Transverse colon (tissue), 4 donors: ENCODE measurements around the gene SFN. TPM values are rescaled to one million over a fixed set of nuclear protein-coding genes. Genes with fewer than 3 reads are reported as not detected.
A peak's percentile ranks its signal among the peaks of the same experiment; 100 is the strongest.

Experiments
- DNase-seq: peaks from one replicate; pipeline ENCODE4 v3.0.0-alpha.2; 2019
- H3K27ac ChIP-seq, 4 donors: fragments of 200-600 bp; sonication (generic); 2 replicates each; pipeline ENCODE4 v1.5.1; 2016 to 2018; ENCODE audit warnings: inconsistent platforms in 4 of 4
- H3K27me3 ChIP-seq: fragments of 200-600 bp; sonication (generic); 2 replicates; pipeline ENCODE4 v1.5.1; 2017; ENCODE audit warnings: inconsistent platforms
- H3K36me3 ChIP-seq, 4 donors: fragments of 200-600 bp; sonication (generic); 2 replicates each; pipeline ENCODE4 v1.5.1; 2017 to 2019; ENCODE audit warnings: inconsistent platforms in 4 of 4
- H3K4me1 ChIP-seq, 4 donors: fragments of 200-600 bp; sonication (generic); 2 replicates each; pipeline ENCODE4 v1.5.1; 2017 to 2020; ENCODE audit warnings: inconsistent platforms in 4 of 4
- H3K4me3 ChIP-seq, 4 donors: fragments of 200-600 bp; sonication (generic); 1 replicate in 1 of 4; 2 replicates in 3 of 4; pipeline versions ENCODE4 v1.5.1 to v1.6.1; 2017 to 2019; ENCODE audit warnings: inconsistent platforms in 4 of 4
- H3K9me3 ChIP-seq, 2 donors: fragments of 200-600 bp; sonication (generic); 2 replicates each; pipeline ENCODE4 v1.5.1; 2017 to 2019; ENCODE audit warnings: inconsistent platforms in 2 of 2
- EP300 ChIP-seq: sonication (generic); formaldehyde crosslinking; IDR thresholded peaks from one replicate; pipeline ENCODE4 v1.6.1; 2017; ENCODE audit warnings: antibody characterized with exemption, low read depth
- POLR2A ChIP-seq: fragments of 450-650 bp; IDR thresholded peaks from one replicate; pipeline ENCODE4 v1.6.1; 2016; ENCODE audit warnings: antibody characterized with exemption, mild to moderate bottlenecking, moderate library complexity
- POLR2AphosphoS5 ChIP-seq, 3 donors: sonication (generic); formaldehyde crosslinking; IDR thresholded peaks; one replicate each; pipeline ENCODE4 v1.6.1; 2016; ENCODE audit warnings: antibody characterized with exemption in 3 of 3
- WGBS, 2 donors: methylation state at CpG; one replicate each; pipeline ENCODE4 v1.1.5; 2018; ENCODE audit warnings: low coverage in 1 of 2; 5-methylcytosine and 5-hydroxymethylcytosine counted together
- in situ Hi-C, 4 donors: fragments of 200-750 bp; cut with MboI; loops; one replicate each; pipeline versions ENCODE4 v1.15.0 to v1.15.1; 2017; ENCODE audit warnings: low sequenced_read_pairs in 3 of 4, low pct_ligation_motif_present in 1 of 4, low pct_unique_long_range_greater_than_20kb in 1 of 4
- intact Hi-C: fragments of 100-400 bp; cut with DNase I; formaldehyde crosslinking; loops from one replicate; pipeline ENCODE4 v1.15.1; 2023; ENCODE audit warnings: low total_unique reads
- total RNA-seq, 4 donors: library from RNA; depleted of rRNA; stranded (reverse); fragments of >200 nt; gene quantifications; one replicate each; pipeline ENCODE4 v1.1.0, GENCODE V29; 2016
- TF ChIP-seq, protein P1 (sequence below), 5 experiments: fragments of 200-600 bp in 3 of 5; fragments of 450-650 bp in 2 of 5; sonication (generic) in 3 of 5; IDR thresholded peaks; 1 replicate in 2 of 5; 2 replicates in 3 of 5; pipeline ENCODE4 v1.5.1; 2016 to 2017; ENCODE audit warnings: antibody characterized with exemption in 5 of 5, inconsistent platforms in 3 of 5, mild to moderate bottlenecking in 2 of 5, moderate library complexity in 1 of 5

The SFN gene
- total RNA-seq, 4 donors from 2014 or later: 50.2 to 197 (median 163) TPM

GRCh38 chr1:26894263-26894662 is 31.3 kb downstream of the SFN start:
- Histone ChIP-seq H3K9me3 (no peaks in the 10 kb centered on the region), H3K27me3 (no peaks in the 10 kb centered on the region), H3K27ac (no peak overlapping the region), H3K4me1 (peaks cover 2 to 21% (median 17%) of the 10 kb centered on the region in 4 donors), H3K36me3 (peaks cover 0 to 25% (median 8%) of the 10 kb centered on the region in 4 donors), H3K4me3 (no peak overlapping the region)
- no peak for TF ChIP-seq EP300
- TF ChIP-seq, protein P1, sequence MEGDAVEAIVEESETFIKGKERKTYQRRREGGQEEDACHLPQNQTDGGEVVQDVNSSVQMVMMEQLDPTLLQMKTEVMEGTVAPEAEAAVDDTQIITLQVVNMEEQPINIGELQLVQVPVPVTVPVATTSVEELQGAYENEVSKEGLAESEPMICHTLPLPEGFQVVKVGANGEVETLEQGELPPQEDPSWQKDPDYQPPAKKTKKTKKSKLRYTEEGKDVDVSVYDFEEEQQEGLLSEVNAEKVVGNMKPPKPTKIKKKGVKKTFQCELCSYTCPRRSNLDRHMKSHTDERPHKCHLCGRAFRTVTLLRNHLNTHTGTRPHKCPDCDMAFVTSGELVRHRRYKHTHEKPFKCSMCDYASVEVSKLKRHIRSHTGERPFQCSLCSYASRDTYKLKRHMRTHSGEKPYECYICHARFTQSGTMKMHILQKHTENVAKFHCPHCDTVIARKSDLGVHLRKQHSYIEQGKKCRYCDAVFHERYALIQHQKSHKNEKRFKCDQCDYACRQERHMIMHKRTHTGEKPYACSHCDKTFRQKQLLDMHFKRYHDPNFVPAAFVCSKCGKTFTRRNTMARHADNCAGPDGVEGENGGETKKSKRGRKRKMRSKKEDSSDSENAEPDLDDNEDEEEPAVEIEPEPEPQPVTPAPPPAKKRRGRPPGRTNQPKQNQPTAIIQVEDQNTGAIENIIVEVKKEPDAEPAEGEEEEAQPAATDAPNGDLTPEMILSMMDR (IDR thresholded peaks at IDR 0.05): no peak
- TF ChIP-seq POLR2AphosphoS5 (IDR thresholded peaks at IDR 0.05): no peak
- TF ChIP-seq POLR2A: no peak
- 92 to 100% methylated on average over 2 to 13 of the region's 13 CpGs for WGBS, 2 donors
- in situ Hi-C loops: loop anchor here in 1 of 4 donors (25.0 kb wide), 1 partner anchor 307 kb away; no protein-coding TSS in a partner anchor
- DNase-seq: no peak
- intact Hi-C loops: no loop called here

DNA sequence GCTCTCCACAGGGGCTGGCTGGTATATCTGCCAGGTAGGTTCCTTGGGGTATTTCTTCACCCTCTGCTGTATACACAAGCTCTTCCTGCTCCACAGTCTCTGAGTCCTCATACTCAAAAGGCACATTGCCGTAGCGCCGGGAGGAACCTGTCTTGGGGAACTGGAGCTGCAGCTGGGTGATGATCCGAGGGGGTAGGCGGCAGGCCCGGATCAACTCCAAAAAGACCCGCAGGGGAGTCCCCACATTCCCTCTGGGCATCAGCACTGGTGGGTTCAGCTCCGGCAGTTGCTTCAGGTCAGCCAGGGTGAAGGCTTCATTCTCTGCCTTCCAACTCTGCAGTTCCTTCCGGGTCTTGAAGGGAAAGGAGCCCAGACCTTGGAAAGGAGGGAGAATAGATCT is 34.4 kb downstream of the SFN start:
- no peaks in the 10 kb centered on the region for H3K9me3 ChIP-seq
- no peaks in the 10 kb centered on the region for H3K27me3 ChIP-seq
- WGBS, 2 donors: 97% methylated on average over 9 of the region's 9 CpGs; no CpG with 5 or more reads in 1 of the 2 donors
- in situ Hi-C loops (loop anchor here in 1 of 4 donors (25.0 kb wide), 1 partner anchor 310 kb away; no protein-coding TSS in a partner anchor), intact Hi-C loops (no loop called here)
- H3K36me3 ChIP-seq: peaks cover 0 to 20% (median 6%) of the 10 kb centered on the region in 4 donors
- no peak overlapping the region for H3K4me3 ChIP-seq
- TF ChIP-seq, protein P1 (IDR thresholded peaks at IDR 0.05): no peak
- TF ChIP-seq POLR2A: no peak
- no peak overlapping the region for H3K27ac ChIP-seq
- peaks cover 8 to 23% (median 19%) of the 10 kb centered on the region in 4 donors for H3K4me1 ChIP-seq
- DNase-seq: no peak

DNA sequence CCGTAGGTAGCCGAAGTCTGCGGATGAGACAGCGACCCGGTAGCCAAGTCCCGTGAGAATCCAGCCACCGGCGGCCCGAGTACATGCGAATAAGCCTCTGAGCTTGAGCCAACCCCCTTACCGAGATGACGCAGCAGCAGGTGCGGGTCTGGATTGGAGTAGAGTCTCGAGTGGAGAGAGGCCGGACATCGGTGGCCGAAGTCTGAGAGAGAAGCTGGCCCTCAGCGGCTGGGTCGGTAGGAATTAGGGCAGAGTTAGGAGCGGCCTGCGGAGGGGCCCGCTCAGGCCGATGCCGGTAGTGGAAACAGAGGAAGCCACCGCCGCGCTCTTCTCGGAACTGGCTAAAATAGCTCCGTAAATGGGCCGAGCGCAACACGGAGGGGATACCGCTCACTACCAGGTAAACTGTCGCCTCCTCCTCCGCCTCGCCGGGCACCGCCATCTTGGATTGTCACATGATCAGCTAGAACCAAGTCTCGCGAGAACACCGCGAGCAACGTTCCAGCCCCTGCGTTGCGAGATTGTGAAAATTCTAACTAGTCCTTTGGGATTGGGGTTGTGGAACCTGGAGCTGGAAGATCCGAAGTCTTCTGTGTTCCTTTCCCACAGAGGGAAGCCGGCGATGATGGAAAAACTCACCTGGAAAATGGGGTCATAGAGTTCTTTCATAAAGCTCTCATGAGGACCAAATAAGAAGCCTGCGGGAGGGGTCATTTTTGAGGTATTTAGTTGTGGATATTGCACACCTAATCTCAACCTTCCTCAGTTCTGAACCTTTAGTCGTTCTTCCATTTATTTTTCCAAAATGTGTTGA is 37.3 kb downstream of the SFN start, which contains the start of gene GPATCH3:
TSS of gene GPATCH3 (minus strand) at position 467 of the 814 bp plus-strand sequence. CDS start at position 442, 25 bp downstream.
- Histone ChIP-seq H3K36me3 (peaks cover 0 to 8% (median 4%) of the 10 kb centered on the region in 4 donors), H3K4me3 (peak within 1 kb of the TSS; percentile 62 to 96 (median 71)), H3K27me3 (no peaks in the 10 kb centered on the region), H3K27ac (peak within 1 kb of the TSS; percentile 85 to 90 (median 89)), H3K9me3 (no peaks in the 10 kb centered on the region), H3K4me1 (peaks cover 8 to 23% (median 19%) of the 10 kb centered on the region in 4 donors)
- 0 to 1% methylated on average over 2 to 48 of the region's 50 CpGs for WGBS, 2 donors
- in situ Hi-C loops: no loop called here
- intact Hi-C loops: no loop called here
- peak; percentile 93 for DNase-seq
- peak; percentile 75 to 88 (median 80) for TF ChIP-seq POLR2AphosphoS5 (IDR thresholded peaks at IDR 0.05)
- peak; percentile 79 for TF ChIP-seq POLR2A
- TF ChIP-seq EP300: no peak
- TF ChIP-seq, protein P1 (IDR thresholded peaks at IDR 0.05): no peak

DNA sequence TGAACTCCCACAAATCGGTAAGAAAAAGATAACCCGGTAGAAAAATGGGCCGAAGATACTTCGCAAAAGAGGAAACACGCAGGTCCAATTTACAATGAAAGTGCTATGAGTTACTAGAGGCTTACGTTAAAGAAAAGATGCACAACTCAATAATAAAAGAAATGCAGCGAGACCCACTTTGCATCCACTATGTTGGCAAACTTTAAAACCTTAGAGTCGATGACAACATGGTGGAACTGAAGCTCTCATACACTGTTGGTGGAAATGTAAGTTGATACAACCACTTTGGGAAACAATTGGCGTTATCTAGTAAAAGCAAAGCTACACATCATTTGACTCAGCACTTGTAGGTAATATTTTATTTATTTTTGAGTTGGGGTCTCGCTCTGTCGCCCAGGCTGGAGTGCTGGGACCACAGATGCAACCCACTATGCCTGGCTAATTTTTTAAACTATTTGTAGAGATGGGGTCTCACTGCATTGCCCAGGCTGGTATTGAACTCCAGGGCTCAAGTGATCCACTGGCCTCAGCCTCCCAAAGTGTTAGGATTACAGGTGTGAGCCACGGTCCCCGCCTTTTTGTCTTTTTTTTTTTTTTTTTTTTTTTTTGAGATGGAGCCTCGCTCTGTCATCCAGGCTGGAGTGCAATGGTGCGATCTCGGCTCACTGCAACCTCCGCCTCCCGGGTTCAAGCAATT is 38.0 kb downstream of the SFN start:
- no peak for TF ChIP-seq POLR2A
- TF ChIP-seq, protein P1 (IDR thresholded peaks at IDR 0.05): no peak
- Histone ChIP-seq H3K4me3 (peak overlapping the region; percentile 62 to 96 (median 71)), H3K36me3 (peaks cover 0 to 8% (median 2%) of the 10 kb centered on the region in 4 donors), H3K4me1 (peaks cover 8 to 27% (median 19%) of the 10 kb centered on the region in 4 donors), H3K9me3 (no peaks in the 10 kb centered on the region), H3K27me3 (no peaks in the 10 kb centered on the region), H3K27ac (peak overlapping the region; percentile 85 to 90 (median 89))
- in situ Hi-C loops: no loop called here
- no peak for DNase-seq
- WGBS, 2 donors: 61 to 73% methylated on average over 11 to 17 of the region's 18 CpGs
- intact Hi-C loops: no loop called here
